Activated CD4-positive, alpha-beta T cell treated with anti-CD3 and anti-CD28 coated beads for 36 hours (primary cell): ENCODE results near the gene CCDC92. TPM values are rescaled to one million over a fixed set of nuclear protein-coding genes. Genes with fewer than 3 reads are reported as not detected.

Experiments
- ATAC-seq: fragments of 200-7000 bp; cut with Tn5 transposase; one replicate; pipeline ENCODE4 v1.10.0; 2021; ENCODE audit warnings: mild to moderate bottlenecking, moderate library complexity
- CTCF ChIA-PET: fragments of 350-600 bp; sonication (Branson Sonifier 250); formaldehyde crosslinking; loops from one replicate; lab custom pipeline; 2021; ENCODE audit warnings: antibody characterized with exemption; lab: Charles Lee
- POLR2A ChIA-PET: fragments of 350-600 bp; sonication (Branson Sonifier 250); formaldehyde crosslinking; loops from one replicate; lab custom pipeline; 2021; ENCODE audit warnings: antibody characterized with exemption, inconsistent platforms; lab: Charles Lee
- DNase-seq: peaks from one replicate; pipeline ENCODE4 v3.0.0-alpha.2; 2020
- H3K27ac Mint-ChIP-seq: one replicate; pipeline ENCODE4 v1.8.0; 2021; ENCODE audit warnings: mixed read lengths
- H3K27me3 Mint-ChIP-seq: one replicate; pipeline ENCODE4 v1.8.0; 2021; ENCODE audit warnings: mixed read lengths
- H3K36me3 Mint-ChIP-seq: one replicate; pipeline ENCODE4 v1.8.0; 2021; ENCODE audit warnings: low read depth, mixed read lengths
- H3K4me1 Mint-ChIP-seq: one replicate; pipeline ENCODE4 v1.8.0; 2021; ENCODE audit warnings: mixed read lengths
- H3K4me3 Mint-ChIP-seq: one replicate; pipeline ENCODE4 v1.8.0; 2021; ENCODE audit warnings: mild to moderate bottlenecking, moderate library complexity, mixed read lengths
- H3K9me3 Mint-ChIP-seq: one replicate; pipeline ENCODE4 v1.8.0; 2021; ENCODE audit warnings: low read depth, mixed read lengths
- intact Hi-C, 2 experiments: fragments of 100-400 bp; cut with DNase I in 1 of 2; cut with micrococcal nuclease in 1 of 2; formaldehyde crosslinking; loops; one replicate each; pipeline versions ENCODE4 v1.14.2 to v1.15.1; 2022 to 2024; cut with DNase I, micrococcal nuclease
- total RNA-seq, 2 experiments: library from RNA; stranded (reverse); gene quantifications; one replicate each; pipeline ENCODE4 v1.2.3, GENCODE V29; 2021

Gene CCDC92
- total RNA-seq, 2 experiments from 2014 or later: 8.7 to 11.0 TPM

DNA sequence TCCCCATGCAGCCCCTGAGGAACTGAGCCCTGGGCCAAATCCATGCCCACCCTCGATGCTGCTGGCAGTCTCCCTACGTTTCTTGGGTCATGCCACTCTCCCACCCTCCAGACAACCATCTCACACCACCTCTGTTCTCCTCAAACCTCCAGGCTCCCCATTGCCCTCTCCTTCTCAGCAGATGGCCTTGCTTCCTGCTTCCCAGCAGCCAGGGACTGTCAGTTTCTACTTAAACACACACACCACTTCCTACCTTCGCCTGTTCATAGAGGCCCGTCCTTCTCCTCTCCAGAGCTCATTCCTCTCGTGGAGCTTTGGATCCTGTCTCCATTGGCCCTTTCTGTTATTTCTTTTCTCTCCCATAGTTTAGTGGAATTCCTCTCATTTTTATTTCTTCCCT lies 27.5 kb upstream of the CCDC92 start:
- H3K27me3 Mint-ChIP-seq: no peaks in the 10 kb centered on the region
- intact Hi-C loops: no loop called here
- peaks cover 5% of the 10 kb centered on the region for H3K36me3 Mint-ChIP-seq
- no peaks in the 10 kb centered on the region for H3K9me3 Mint-ChIP-seq
- CTCF ChIA-PET: interaction anchor here (1.0 to 1.4 kb wide), 4 partner anchors 12 to 96 kb away, joined by 3 to 5 read pairs (median 4); no protein-coding TSS in a partner anchor
- no peak for DNase-seq
- POLR2A ChIA-PET: no interaction called here
- H3K4me1 Mint-ChIP-seq: peaks cover 14% of the 10 kb centered on the region
- H3K4me3 Mint-ChIP-seq: no peak overlapping the region
- no peak overlapping the region for H3K27ac Mint-ChIP-seq
- no peak for ATAC-seq

DNA sequence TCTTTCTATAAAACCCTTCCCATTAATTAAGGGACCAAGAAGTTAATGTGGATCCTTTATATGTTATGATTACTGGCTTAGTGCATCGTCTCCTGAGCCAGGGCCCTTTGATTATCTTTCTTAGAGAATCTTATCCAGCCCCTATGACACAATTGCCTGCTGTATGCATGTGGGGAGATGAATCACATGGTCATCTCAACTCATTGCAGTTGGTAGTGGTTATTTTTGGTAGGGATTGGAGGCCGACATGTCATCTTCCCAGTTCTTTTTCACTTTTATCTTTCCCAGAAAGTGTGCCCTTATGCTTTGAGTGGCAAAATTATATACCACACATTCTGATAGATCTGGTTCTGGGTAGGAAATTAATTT lies 26.3 kb upstream of the CCDC92 start:
- no peak overlapping the region for H3K4me3 Mint-ChIP-seq
- intact Hi-C loops: no loop called here
- H3K27ac Mint-ChIP-seq: no peak overlapping the region
- ChIA-PET CTCF (interaction anchor here (1.0 to 1.6 kb wide), 3 partner anchors 12 to 95 kb away, joined by 3 to 4 read pairs (median 3); no protein-coding TSS in a partner anchor), POLR2A (no interaction called here)
- H3K9me3 Mint-ChIP-seq: no peaks in the 10 kb centered on the region
- DNase-seq (no peak), ATAC-seq (no peak)
- peaks cover 9% of the 10 kb centered on the region for H3K36me3 Mint-ChIP-seq
- H3K4me1 Mint-ChIP-seq: peaks cover 22% of the 10 kb centered on the region
- H3K27me3 Mint-ChIP-seq: no peaks in the 10 kb centered on the region

DNA sequence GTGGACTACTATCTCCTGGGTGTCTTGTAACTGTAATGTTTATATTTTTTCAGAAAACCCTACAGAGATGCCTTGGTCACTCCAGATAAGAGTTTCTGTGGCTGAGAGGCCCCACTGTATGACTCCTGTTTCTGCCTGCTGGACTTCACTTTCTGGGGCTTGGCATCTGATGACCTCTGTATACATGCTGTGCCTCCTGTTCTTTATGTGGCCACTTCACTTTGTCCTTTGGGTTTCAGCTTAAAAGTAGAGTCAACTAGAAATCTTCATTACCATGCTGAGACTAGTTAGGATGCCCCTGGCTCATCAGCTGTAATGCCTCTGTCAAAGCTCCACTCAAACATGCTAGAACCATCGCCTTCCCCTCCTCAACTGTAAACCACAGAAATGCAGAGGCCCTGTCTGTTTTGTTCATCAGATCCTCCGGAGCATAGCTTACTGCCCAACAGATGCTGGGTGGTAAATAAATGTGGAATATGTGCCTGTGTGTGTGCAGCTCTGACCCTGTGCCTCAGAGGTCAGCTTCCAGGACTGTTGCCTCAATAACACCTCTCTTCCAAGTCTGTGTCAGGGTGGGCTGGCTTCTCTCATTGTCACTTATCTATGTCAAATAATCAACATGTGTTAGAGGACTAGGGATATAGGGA lies 25.8 kb upstream of the CCDC92 start:
- Mint-ChIP-seq H3K9me3 (no peaks in the 10 kb centered on the region), H3K4me1 (peaks cover 25% of the 10 kb centered on the region), H3K4me3 (no peak overlapping the region), H3K27me3 (no peaks in the 10 kb centered on the region), H3K27ac (no peak overlapping the region), H3K36me3 (peaks cover 13% of the 10 kb centered on the region)
- no peak for DNase-seq
- no peak for ATAC-seq
- ChIA-PET CTCF (interaction anchor here (0.8 to 1.6 kb wide), 3 partner anchors 10 to 13 kb away, joined by 3 to 4 read pairs (median 4); no protein-coding TSS in a partner anchor), POLR2A (no interaction called here)
- intact Hi-C loops: no loop called here

DNA sequence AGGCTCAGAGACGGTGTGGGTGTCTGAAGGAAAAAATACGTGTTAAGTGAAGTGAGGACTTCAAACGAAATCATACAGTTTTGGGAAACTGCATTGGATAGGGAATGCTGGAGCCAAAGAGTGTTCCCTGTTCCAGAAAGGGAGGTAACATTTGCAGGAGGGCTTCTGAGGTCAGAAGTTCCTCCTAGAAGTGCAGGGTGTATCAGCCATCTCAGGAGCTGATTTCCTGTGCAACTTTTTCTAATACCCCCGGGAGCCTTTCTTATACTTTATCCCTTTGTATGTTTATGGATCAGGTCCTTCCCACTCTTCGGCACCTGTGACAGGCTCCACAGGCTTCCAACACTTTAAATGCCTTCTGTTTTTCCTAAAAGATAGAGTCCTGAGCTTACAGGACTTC lies 25.3 kb upstream of the CCDC92 start:
- Mint-ChIP-seq H3K36me3 (peaks cover 16% of the 10 kb centered on the region), H3K27me3 (no peaks in the 10 kb centered on the region), H3K9me3 (no peaks in the 10 kb centered on the region), H3K4me3 (no peak overlapping the region), H3K4me1 (peaks cover 25% of the 10 kb centered on the region), H3K27ac (no peak overlapping the region)
- no peak for DNase-seq
- ATAC-seq: no peak
- ChIA-PET CTCF (interaction anchor here (0.8 to 1.6 kb wide), 3 partner anchors 10 to 13 kb away, joined by 3 to 4 read pairs (median 4); no protein-coding TSS in a partner anchor), POLR2A (no interaction called here)
- intact Hi-C loops: no loop called here

DNA sequence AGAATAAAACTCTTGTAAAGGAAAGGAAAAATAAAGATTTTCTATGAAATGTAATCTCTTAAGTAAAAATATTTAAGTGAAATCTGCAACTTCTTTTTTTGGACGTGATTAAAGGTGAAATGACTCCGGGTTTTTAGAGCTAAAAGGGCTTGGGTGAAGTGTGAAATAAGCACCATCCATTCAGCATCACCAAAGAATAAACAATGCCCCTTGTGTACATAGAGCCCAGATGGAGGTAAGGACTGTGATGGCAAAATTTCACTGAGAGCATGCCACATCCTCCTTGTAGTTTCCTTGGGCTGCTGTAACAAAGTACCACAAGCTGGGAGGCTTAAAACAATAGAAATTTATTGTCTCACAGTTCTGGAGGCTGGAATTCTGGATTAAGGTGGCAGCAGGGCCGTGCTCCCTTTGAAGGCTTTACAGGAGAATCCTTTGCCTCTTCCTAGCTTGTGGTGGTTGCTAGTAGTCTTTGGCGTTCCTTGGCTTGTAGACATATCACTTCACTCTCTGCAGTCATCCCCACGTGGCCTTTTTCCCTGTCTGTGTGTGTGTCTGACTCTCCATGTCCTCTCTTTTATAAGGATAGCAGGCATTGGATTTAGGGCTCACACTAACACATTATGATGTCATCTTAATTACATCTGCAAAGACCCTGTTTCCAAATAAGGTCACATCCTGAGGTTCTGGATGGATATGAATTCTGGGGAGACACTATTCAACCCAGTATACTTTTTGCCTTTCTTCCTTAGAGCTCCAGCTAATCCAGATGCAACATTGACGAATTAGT lies 24.6 kb upstream of the CCDC92 start:
- Mint-ChIP-seq H3K4me1 (peaks cover 25% of the 10 kb centered on the region), H3K27ac (no peak overlapping the region), H3K36me3 (peaks cover 19% of the 10 kb centered on the region), H3K27me3 (no peaks in the 10 kb centered on the region), H3K4me3 (no peak overlapping the region), H3K9me3 (no peaks in the 10 kb centered on the region)
- DNase-seq (no peak), ATAC-seq (no peak)
- POLR2A ChIA-PET: no interaction called here
- intact Hi-C loops: no loop called here
- CTCF ChIA-PET: interaction anchor here (1.6 to 2.2 kb wide), 2 partner anchors 11 to 14 kb away, joined by 4 to 8 read pairs; no protein-coding TSS in a partner anchor

DNA sequence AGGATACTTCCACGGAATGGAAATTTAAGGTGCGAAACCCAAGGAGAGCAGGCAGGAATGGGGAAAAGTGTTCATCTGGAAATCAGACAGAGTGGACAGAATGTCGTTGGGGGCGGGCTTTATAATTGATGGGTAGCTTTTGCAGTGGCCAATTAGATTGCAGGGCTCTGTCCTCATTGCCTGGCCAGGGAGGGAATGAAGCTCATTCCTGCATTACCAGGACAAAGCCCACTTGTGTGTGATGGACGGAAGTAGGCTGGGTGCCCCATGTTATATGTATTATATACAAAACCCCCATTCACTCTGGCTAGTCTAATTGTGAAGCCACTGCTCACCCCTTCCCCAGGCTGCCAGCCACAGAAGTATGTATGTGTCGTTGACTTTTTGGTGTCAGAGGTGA lies 23.9 kb upstream of the CCDC92 start:
- intact Hi-C loops: no loop called here
- no peak for DNase-seq
- peaks cover 23% of the 10 kb centered on the region for H3K36me3 Mint-ChIP-seq
- H3K9me3 Mint-ChIP-seq: no peaks in the 10 kb centered on the region
- H3K27me3 Mint-ChIP-seq: no peaks in the 10 kb centered on the region
- ChIA-PET CTCF (interaction anchor here (0.6 to 2.6 kb wide), 5 partner anchors 10 to 58 kb away, joined by 3 to 9 read pairs (median 6); no protein-coding TSS in a partner anchor), POLR2A (interaction anchor here (1.0 kb wide), 1 partner anchor 17 kb away, joined by 3 read pairs; no protein-coding TSS in a partner anchor)
- H3K4me1 Mint-ChIP-seq: peaks cover 29% of the 10 kb centered on the region
- no peak for ATAC-seq
- H3K4me3 Mint-ChIP-seq: no peak overlapping the region
- no peak overlapping the region for H3K27ac Mint-ChIP-seq

DNA sequence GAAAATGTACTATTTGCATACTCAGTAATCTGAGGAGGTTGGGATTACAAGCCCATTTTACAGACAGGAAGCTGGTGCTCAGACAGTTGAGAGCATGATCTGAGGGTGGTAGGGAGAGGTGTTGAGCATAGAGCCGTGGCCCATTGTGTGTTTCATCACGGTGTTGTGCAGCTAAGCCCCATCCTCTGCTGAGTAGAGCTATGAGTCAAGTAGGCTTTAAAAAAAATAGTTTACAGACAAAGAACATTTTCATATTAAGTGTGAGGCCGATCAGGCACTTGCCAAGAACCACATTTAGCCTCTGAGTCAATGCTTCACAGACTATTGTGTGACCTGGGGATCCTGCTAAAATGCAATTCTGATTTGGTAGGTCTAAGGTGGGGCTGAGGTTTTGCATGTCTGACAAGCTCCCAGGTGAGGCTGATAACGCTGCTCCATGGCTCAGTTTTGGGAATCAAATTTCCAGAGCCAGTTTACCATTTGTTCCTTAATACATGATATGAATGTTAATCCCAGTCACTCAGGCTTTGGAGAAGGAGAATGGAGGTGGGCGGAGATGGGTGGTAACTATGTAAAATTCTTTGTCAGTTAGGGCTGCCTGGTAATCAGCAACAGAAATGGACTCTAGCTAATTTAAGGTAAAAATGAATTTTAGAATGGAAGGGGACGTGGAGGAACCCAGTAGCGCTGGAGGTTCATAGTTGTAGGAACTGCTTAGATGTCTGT lies 22.6 kb upstream of the CCDC92 start:
- Mint-ChIP-seq H3K9me3 (no peaks in the 10 kb centered on the region), H3K36me3 (peaks cover 26% of the 10 kb centered on the region), H3K4me1 (peaks cover 38% of the 10 kb centered on the region), H3K27me3 (no peaks in the 10 kb centered on the region), H3K4me3 (no peak overlapping the region), H3K27ac (peak overlapping the region; percentile 20)
- ChIA-PET CTCF (interaction anchor here (0.6 to 2.6 kb wide), 10 partner anchors 9 to 90 kb away, joined by 3 to 9 read pairs (median 6); no protein-coding TSS in a partner anchor), POLR2A (interaction anchor here (0.6 kb wide), 1 partner anchor 25 kb away, joined by 3 read pairs; no protein-coding TSS in a partner anchor)
- intact Hi-C loops: no loop called here
- DNase-seq (peak; percentile 51), ATAC-seq (peak; percentile 97)

DNA sequence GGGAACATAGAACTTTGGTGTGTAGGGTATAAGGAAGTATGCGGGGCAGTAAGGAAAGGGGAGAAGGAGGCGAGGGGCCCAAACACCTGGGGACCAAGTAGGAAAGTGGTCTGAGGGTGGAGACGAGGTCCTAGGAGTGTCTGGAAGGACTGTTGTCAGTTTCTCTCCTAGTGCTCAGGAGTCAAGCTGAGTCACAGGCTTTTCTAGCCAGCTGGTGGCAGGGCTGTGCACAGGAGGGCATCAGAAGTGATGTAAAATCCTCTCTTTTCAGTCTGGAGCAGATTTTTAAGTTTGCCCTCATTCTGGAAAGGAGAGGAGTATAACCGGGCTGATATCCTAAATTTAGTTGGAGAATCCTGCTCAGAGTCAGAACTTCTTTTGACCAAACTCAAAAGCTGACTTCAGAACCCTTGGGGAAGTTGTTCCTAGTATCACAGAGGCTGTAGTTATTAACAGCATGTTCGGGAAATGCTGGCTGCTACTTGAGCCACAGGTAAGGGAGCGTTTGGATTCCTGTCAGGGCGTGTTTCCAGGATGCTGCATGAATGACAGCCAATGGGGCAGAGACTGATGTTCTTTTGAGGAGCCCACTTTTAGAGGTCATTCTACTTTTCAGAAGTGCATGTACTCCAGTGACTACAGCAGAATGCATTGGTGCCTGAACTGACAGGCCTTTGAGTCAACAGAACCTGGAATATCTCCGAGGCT lies 19.6 kb upstream of the CCDC92 start:
- POLR2A ChIA-PET: interaction anchor here (0.5 kb wide), 1 partner anchor 157 kb away, joined by 3 read pairs; no protein-coding TSS in a partner anchor
- H3K4me3 Mint-ChIP-seq: no peak overlapping the region

DNA sequence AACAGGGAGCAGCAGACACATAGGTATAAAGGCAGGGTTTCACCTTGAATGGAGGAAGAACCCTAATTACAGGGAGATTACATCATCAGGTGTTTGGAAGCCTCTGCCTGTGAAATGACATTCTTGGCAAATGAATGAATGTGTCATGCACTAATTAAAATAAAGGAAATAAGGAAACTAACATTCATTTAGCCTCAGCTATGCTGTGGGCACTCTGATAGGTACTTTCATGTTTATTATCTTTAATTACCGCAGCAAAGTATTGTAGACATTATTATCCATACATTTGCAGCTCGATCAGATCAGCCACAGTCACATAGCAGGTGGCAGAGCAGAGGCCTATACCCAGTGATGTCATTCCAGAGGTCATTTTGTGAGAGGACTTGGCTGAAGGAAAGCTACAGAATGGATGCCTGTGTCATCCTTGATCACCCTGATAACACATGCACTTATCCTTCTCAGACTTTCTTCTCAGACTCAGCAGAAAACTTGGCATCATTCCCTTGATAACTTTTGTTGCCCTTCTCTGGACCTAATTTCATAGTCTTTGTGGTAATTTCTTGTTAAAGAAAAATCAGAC lies 18.8 kb upstream of the CCDC92 start:
- ATAC-seq (no peak), DNase-seq (no peak)
- ChIA-PET CTCF (interaction anchor here (0.6 to 2.9 kb wide), 3 partner anchors 48 to 417 kb away, joined by 3 to 9 read pairs (median 4); no protein-coding TSS in a partner anchor), POLR2A (interaction anchor here (0.5 kb wide), 1 partner anchor 158 kb away, joined by 3 read pairs; no protein-coding TSS in a partner anchor)
- no peak overlapping the region for H3K4me3 Mint-ChIP-seq
- H3K4me1 Mint-ChIP-seq: peaks cover 39% of the 10 kb centered on the region
- H3K9me3 Mint-ChIP-seq: no peaks in the 10 kb centered on the region
- H3K27ac Mint-ChIP-seq: peak overlapping the region; percentile 21
- intact Hi-C loops: no loop called here
- H3K27me3 Mint-ChIP-seq: no peaks in the 10 kb centered on the region
- H3K36me3 Mint-ChIP-seq: peaks cover 45% of the 10 kb centered on the region

More for the DNA sequence above, 19.6 kb upstream of the CCDC92 start:
- intact Hi-C loops: no loop called here
- Mint-ChIP-seq H3K4me1 (peaks cover 41% of the 10 kb centered on the region), H3K27ac (no peak overlapping the region), H3K9me3 (no peaks in the 10 kb centered on the region), H3K27me3 (no peaks in the 10 kb centered on the region), H3K36me3 (peaks cover 45% of the 10 kb centered on the region)
- DNase-seq (no peak), ATAC-seq (no peak)
- CTCF ChIA-PET: interaction anchor here (0.6 to 2.9 kb wide), 4 partner anchors 14 to 416 kb away, joined by 3 to 9 read pairs (median 4); no protein-coding TSS in a partner anchor

DNA sequence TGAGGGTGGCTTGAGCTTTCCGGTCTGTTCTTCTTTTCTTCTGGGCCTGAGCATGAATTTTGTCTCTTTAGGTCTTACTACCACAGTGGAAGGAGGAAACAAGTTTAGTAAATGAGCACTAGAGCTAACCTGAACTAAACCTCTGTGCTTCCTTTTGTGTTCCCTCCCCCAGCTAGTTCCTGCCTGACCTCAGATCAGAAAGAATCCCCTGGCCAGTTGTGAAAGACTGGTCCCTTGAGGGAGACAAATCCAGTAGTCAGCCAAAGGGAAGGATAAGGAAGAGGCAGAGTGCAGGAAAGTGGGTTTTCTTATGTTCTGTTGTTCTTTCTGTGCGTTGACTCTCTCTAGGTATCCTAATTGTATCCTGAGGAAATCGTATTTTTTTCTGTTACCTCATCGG lies 17.9 kb upstream of the CCDC92 start:
- no peak overlapping the region for H3K4me3 Mint-ChIP-seq
- H3K4me1 Mint-ChIP-seq: peaks cover 31% of the 10 kb centered on the region
- no peaks in the 10 kb centered on the region for H3K9me3 Mint-ChIP-seq
- H3K36me3 Mint-ChIP-seq: peaks cover 43% of the 10 kb centered on the region
- ChIA-PET POLR2A (no interaction called here), CTCF (interaction anchor here (2.9 kb wide), 1 partner anchor 85 kb away, joined by 9 read pairs; no protein-coding TSS in a partner anchor)
- H3K27me3 Mint-ChIP-seq: no peaks in the 10 kb centered on the region
- peak overlapping the region; percentile 14 for H3K27ac Mint-ChIP-seq
- ATAC-seq (no peak), DNase-seq (no peak)
- intact Hi-C loops: no loop called here
